ENCODE results near the gene PAM. TPM values are rescaled to one million over a fixed set of nuclear protein-coding genes. Genes with fewer than 3 reads are reported as not detected.

Gene PAM
- total RNA-seq, 1 experiment from 2014 or later: 257 TPM

DNA sequence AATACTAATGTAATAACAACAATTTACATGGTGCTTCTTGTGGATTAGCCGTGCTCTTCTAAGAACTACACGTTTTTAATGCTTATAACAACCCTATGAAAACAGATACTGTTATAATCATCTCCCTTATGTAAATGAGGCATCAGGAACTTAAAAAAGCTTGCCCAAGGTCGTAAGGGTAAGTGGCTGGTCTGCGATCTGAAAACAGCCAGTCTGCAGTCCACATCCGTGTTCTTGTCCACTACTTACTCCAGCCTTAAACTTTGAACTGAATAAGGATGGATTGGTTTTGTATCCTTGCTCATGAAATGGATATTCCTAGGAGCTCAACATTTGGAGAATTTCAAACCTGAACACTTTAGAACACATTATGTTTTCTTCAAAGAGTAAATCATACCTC lies 26.7 kb downstream of the PAM start:
- no peaks in the 10 kb centered on the region for H3K36me3 ChIP-seq (ENCODE audit: control insufficient read depth in 1 of 2, insufficient read depth in 2 of 2, low read length in 2 of 2)
- no peaks in the 10 kb centered on the region for H3K9me2 ChIP-seq (ENCODE audit: insufficient read depth)
- H3K9ac ChIP-seq (ENCODE audit: low read length): no peak overlapping the region
- peaks cover 39 to 43% of the 10 kb centered on the region in 2 experiments for H3K4me1 ChIP-seq (ENCODE audit: control insufficient read depth in 1 of 2, insufficient read depth in 2 of 2, low read length in 2 of 2)
- intact Hi-C loops (cut with micrococcal nuclease): loop anchor here (2.0 to 5.0 kb wide), 2 partner anchors 76 to 189 kb away; no protein-coding TSS in a partner anchor
- BruUV-seq (replicated peaks): no TSS peak
- peak overlapping the region; percentile 50 for H3K27ac ChIP-seq (ENCODE audit: low read depth, low read length)
- peaks cover 72% of the 10 kb centered on the region for H3K79me2 ChIP-seq (ENCODE audit: insufficient read depth, low read length)
- CTCF ChIA-PET: interaction anchor here (1.4 to 1.6 kb wide), 3 partner anchors 9 to 249 kb away, joined by 3 to 8 read pairs (median 6); no protein-coding TSS in a partner anchor
- no peak for ATAC-seq
- H4K20me1 ChIP-seq (ENCODE audit: insufficient read depth): no peaks in the 10 kb centered on the region
- no peak for DNase-seq (ENCODE audit: low read depth, low spot score)
- H3K27me3 ChIP-seq (ENCODE audit: insufficient read depth, low read length): no peaks in the 10 kb centered on the region
- no peak overlapping the region for H3K4me3 ChIP-seq (replicated peaks in 1 of 2; ENCODE audit: low read depth in 1 of 2, low read length in 2 of 2)
- RAD21 ChIA-PET (ENCODE audit: low non-redundant PET in 1 of 2, low total read pairs in 2 of 2, uncharacterized antibody in 2 of 2, unreplicated experiment in 2 of 2): no interaction called here
- POLR2A ChIA-PET: no interaction called here
- TF ChIP-seq ZFX (IDR thresholded peaks at IDR 0.05) (no peak), YY1 (IDR thresholded peaks at IDR 0.05; ENCODE audit: extremely low read depth, insufficient replicate concordance, low read depth, low read length) (no peak), EZH2 (IDR thresholded peaks at IDR 0.05) (no peak), CEBPB (IDR thresholded peaks at IDR 0.05; ENCODE audit: low read depth) (no peak)
- TF ChIP-seq, protein P1, sequence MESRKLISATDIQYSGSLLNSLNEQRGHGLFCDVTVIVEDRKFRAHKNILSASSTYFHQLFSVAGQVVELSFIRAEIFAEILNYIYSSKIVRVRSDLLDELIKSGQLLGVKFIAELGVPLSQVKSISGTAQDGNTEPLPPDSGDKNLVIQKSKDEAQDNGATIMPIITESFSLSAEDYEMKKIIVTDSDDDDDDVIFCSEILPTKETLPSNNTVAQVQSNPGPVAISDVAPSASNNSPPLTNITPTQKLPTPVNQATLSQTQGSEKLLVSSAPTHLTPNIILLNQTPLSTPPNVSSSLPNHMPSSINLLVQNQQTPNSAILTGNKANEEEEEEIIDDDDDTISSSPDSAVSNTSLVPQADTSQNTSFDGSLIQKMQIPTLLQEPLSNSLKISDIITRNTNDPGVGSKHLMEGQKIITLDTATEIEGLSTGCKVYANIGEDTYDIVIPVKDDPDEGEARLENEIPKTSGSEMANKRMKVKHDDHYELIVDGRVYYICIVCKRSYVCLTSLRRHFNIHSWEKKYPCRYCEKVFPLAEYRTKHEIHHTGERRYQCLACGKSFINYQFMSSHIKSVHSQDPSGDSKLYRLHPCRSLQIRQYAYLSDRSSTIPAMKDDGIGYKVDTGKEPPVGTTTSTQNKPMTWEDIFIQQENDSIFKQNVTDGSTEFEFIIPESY (IDR thresholded peaks at IDR 0.05; ENCODE audit: extremely low read depth, insufficient replicate concordance, low read length): no peak
- peak overlapping the region; percentile 19 for H3K4me2 ChIP-seq (ENCODE audit: low read length)
- no peak overlapping the region for H2AFZ ChIP-seq (ENCODE audit: low read depth, low read length, poor library complexity, severe bottlenecking)
- no peaks in the 10 kb centered on the region for H3K9me3 ChIP-seq (ENCODE audit: control insufficient read depth in 1 of 2, insufficient read depth in 1 of 2, low read depth in 1 of 2, low read length in 2 of 2)

DNA sequence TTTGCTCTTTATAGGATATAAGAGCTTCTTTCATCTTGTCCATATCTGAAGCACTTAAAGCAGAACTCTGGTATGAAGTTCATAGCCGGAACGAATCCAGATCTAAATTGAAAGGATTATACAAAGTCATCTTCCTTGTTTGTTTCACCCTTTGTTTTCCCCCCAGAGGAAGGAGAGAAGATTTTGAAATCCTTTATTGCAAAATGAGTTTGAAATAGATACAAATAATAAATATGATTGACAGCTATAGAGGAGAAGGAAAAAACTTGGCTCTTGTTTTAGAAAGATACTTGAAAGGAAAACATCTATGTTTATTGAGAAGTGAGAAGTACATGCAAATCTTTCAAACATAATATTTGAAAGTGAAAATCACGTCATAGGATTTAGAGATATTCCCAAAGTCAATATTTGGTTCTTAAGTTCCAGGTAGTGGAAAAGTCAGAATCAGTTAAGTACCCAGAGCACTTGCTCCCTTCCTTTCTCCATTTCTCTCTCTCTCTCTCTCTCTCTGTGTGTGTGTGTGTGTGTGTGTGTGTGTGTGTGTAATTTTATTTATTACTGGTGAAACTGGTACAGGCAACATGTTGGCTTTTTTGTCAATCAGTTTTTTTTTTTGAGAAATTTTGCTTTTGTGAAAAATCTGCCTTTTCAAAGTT lies 27.2 kb downstream of the PAM start:
- Histone ChIP-seq H3K9me2 (ENCODE audit: insufficient read depth) (no peaks in the 10 kb centered on the region; the same call in 1 of the 2 replicates), H3K79me2 (ENCODE audit: insufficient read depth, low read length) (peaks cover 71% of the 10 kb centered on the region), H3K4me3 (replicated peaks in 1 of 2; ENCODE audit: low read depth in 1 of 2, low read length in 2 of 2) (no peak overlapping the region), H3K4me1 (ENCODE audit: control insufficient read depth in 1 of 2, insufficient read depth in 2 of 2, low read length in 2 of 2) (peaks cover 39 to 43% of the 10 kb centered on the region in 2 experiments), H3K36me3 (ENCODE audit: control insufficient read depth in 1 of 2, insufficient read depth in 2 of 2, low read length in 2 of 2) (no peaks in the 10 kb centered on the region), H3K9me3 (ENCODE audit: control insufficient read depth in 1 of 2, insufficient read depth in 1 of 2, low read depth in 1 of 2, low read length in 2 of 2) (no peaks in the 10 kb centered on the region), H3K4me2 (ENCODE audit: low read length) (peak overlapping the region; percentile 19), H4K20me1 (ENCODE audit: insufficient read depth) (no peaks in the 10 kb centered on the region), H3K27ac (ENCODE audit: low read depth, low read length) (peak overlapping the region; percentile 50), H3K9ac (ENCODE audit: low read length) (no peak overlapping the region), H3K27me3 (ENCODE audit: insufficient read depth, low read length) (no peaks in the 10 kb centered on the region), H2AFZ (ENCODE audit: low read depth, low read length, poor library complexity, severe bottlenecking) (no peak overlapping the region)
- intact Hi-C loops (cut with micrococcal nuclease): loop anchor here (5.0 kb wide), 1 partner anchor 75 kb away; no protein-coding TSS in a partner anchor
- no peak for ATAC-seq
- ChIA-PET POLR2A (no interaction called here), RAD21 (ENCODE audit: low non-redundant PET in 1 of 2, low total read pairs in 2 of 2, uncharacterized antibody in 2 of 2, unreplicated experiment in 2 of 2) (no interaction called here), CTCF (interaction anchor here (1.4 to 1.6 kb wide), 3 partner anchors 9 to 249 kb away, joined by 3 to 8 read pairs (median 6); no protein-coding TSS in a partner anchor)
- DNase-seq (ENCODE audit: low read depth, low spot score): no peak
- BruUV-seq (replicated peaks): no TSS peak
- TF ChIP-seq CEBPB (IDR thresholded peaks at IDR 0.05; ENCODE audit: low read depth) (peak; percentile 46; the same call in 1 of the 2 replicates), POLR2A (IDR thresholded peaks at IDR 0.05; ENCODE audit: borderline replicate concordance, extremely low read depth, insufficient read depth, insufficient read length) (no peak), ZFX (IDR thresholded peaks at IDR 0.05) (no peak)
